RWPE1 (cell line): ENCODE results near the gene CCDC88C.

Source experiments
- CTCF ChIA-PET: fragments of 350-600 bp; sonication (Branson Sonifier 250); formaldehyde crosslinking; extraction: SDS; loops from one replicate; lab custom pipeline; 2021; lab: Yijun Ruan, JAX
- POLR2A ChIA-PET: fragments of 400-600 bp; formaldehyde crosslinking; extraction: SDS; loops from one replicate; lab custom pipeline; 2020; ENCODE audit warnings: antibody characterized with exemption; ENCODE audit not compliant: low non-redundant PET; lab: Yijun Ruan, JAX
- DNase-seq: peaks from one replicate; pipeline ENCODE4 v3.0.0; 2012; ENCODE audit warnings: low spot score
- H3K27ac ChIP-seq: fragments of 450-650 bp; 2 replicates; pipeline ENCODE4 v1.5.1; 2017
- TF ChIP-seq, protein P1 (sequence below): fragments of 450-650 bp; conservative IDR thresholded peaks from 2 replicates; pipeline ENCODE4 v1.5.1; 2017; ENCODE audit warnings: low read depth, mild to moderate bottlenecking

Gene CCDC88C

DNA sequence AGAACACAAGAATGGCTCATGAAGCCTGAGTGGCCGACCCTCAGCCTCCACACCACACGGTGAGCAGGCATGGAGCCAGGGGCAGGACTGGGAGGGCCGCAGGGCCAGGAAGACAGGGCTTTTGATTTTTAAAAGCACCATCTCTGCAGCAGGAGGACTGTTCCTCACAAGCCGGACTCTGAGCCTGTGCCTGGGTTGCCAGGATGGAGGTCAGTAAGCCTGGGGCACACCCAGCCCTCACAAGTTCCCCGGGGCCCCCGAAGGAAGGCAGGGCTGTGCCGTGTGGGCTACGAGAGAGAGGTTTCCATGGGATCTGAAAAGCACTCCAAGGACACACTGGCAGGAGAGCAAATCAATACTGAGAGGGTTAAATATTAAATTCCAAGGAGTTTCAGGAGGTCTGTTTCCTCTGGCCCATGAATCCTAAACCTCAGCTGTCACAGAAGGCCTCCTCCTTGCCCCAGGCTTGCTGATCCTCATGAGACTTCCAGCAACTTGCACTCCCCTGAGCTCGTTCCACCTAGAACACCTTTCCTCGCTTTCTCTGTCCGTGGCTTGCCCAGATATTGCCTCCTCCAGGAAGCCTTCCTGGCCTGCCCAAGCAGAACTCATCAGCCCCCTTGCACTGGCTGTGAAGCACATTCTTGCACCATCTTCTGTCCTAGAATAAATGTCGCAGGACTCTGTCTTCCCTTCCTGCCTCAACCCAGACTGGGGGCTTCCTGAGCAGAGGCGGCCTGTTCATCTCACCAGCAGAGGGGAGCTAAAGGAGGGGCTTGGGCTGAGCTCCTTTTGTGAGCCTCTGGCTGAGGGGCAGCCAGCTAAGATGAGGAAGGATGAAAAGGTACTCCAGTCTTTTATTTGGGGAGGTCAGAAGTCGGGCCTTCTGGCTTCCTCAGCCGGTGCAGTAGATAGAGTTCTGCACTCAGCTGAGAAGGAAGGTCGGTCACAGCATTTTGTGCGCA lies 64.6 kb downstream of the CCDC88C start:
- ChIA-PET POLR2A (no interaction called here), CTCF (interaction anchor here (0.6 kb wide), 1 partner anchor 65 kb away, joined by 3 read pairs; no protein-coding TSS in a partner anchor)
- no peak for DNase-seq
- TF ChIP-seq, protein P1, sequence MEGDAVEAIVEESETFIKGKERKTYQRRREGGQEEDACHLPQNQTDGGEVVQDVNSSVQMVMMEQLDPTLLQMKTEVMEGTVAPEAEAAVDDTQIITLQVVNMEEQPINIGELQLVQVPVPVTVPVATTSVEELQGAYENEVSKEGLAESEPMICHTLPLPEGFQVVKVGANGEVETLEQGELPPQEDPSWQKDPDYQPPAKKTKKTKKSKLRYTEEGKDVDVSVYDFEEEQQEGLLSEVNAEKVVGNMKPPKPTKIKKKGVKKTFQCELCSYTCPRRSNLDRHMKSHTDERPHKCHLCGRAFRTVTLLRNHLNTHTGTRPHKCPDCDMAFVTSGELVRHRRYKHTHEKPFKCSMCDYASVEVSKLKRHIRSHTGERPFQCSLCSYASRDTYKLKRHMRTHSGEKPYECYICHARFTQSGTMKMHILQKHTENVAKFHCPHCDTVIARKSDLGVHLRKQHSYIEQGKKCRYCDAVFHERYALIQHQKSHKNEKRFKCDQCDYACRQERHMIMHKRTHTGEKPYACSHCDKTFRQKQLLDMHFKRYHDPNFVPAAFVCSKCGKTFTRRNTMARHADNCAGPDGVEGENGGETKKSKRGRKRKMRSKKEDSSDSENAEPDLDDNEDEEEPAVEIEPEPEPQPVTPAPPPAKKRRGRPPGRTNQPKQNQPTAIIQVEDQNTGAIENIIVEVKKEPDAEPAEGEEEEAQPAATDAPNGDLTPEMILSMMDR = no peak
- H3K27ac ChIP-seq = peak overlapping the region; percentile 73

DNA sequence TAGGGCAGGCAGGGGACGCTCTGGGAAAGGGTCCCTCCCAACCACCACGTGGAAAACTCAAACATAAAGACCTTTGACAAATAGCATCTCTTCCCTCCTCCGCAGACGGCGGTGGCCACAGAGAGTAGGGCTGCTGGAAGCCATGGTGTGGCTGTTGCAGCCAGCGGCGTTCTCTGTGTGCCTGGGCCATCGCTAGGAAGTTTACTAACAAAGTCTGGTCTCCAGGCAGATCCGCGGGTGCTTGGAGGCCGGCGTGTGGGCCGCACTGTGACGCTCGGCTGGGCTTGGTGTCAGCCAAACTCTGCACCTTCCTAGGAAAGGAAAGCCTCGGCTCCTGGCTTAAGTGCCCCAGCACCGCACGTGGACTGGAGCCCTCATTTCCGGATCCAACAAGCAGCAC lies 65.6 kb downstream of the CCDC88C start:
- DNase-seq = no peak
- TF ChIP-seq, protein P1 = no peak
- ChIA-PET POLR2A (interaction anchor here (0.6 kb wide), 1 partner anchor 150 kb away, joined by 3 read pairs; no protein-coding TSS in a partner anchor), CTCF (no interaction called here)
- peak overlapping the region; percentile 73 for H3K27ac ChIP-seq

DNA sequence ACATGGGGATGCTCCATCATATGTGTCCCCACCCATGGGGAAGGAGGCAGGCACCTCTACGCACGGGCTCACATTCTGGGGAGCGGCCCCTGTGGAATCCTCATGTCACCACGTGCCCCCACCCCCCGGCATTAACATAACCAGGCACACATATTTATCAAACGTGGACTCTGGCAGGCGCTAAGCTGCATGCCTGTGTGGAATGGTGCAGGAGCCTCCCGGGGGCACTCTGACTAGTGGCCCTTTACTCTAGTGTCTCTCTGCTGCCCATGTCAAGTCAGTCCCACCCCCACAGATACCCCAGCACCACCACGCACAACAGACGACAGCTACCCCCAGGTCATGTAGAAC lies 66.1 kb downstream of the CCDC88C start:
- CTCF ChIA-PET = no interaction called here

DNA sequence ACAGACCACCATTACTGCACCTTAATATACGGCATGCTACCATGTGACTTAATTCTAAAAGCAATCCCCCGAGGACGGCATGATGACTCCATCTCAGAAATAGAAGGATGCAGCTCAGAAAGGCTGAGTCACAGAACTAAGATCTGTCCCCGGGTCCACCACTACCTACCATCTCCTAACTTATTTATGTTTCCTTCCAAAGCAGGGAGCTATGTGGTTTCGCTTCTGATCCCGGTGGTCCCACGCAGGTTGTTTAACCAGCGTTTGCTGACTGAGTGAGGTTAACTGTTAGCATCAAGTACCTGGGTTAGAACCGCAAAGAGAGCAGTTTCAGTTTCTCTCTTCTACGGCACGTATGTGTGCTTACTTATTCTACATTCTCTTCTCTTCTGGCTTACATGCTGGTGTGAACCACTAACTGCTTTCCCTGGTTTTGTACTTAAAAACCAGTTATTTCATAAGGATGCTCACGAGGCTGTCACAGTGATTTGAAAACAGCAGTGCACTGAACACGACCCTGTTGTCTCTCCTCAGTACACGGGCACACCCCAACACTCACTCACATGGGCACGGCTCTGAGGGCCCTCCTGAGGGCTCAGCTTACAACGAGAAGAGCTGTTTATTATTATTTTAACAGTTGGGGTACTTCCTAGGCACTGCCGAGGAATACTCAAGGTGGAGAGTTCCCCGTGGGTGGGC lies 66.7 kb downstream of the CCDC88C start:
- no peak for DNase-seq
- H3K27ac ChIP-seq = peak overlapping the region; percentile 73
- POLR2A ChIA-PET = no interaction called here
- CTCF ChIA-PET = no interaction called here
- TF ChIP-seq, protein P1 = no peak

More for the DNA sequence above, 66.1 kb downstream of the CCDC88C start:
- TF ChIP-seq, protein P1 = no peak
- no peak for DNase-seq
- POLR2A ChIA-PET = no interaction called here
- H3K27ac ChIP-seq = peak overlapping the region; percentile 73

DNA sequence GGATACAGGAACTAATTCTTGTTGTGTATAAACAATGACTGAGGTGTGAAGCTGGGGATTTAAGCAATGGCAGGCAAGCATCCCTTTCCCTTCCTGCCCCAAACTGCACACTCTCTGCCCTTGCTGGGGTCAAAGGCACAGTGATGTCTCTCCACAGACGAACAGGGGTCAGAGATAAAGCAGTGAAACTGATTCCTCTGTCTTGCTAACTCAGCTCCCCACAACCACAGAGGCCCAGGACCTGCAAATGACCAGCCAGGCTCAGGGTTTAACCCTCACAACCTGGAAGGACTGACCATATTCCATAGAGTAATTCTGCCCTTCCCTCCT lies 67.2 kb downstream of the CCDC88C start:
- POLR2A ChIA-PET = interaction anchor here (0.6 kb wide), 1 partner anchor 49 kb away, joined by 3 read pairs; no protein-coding TSS in a partner anchor
- DNase-seq = no peak
- peak overlapping the region; percentile 49 for H3K27ac ChIP-seq
- TF ChIP-seq, protein P1 = no peak
- CTCF ChIA-PET = no interaction called here

DNA sequence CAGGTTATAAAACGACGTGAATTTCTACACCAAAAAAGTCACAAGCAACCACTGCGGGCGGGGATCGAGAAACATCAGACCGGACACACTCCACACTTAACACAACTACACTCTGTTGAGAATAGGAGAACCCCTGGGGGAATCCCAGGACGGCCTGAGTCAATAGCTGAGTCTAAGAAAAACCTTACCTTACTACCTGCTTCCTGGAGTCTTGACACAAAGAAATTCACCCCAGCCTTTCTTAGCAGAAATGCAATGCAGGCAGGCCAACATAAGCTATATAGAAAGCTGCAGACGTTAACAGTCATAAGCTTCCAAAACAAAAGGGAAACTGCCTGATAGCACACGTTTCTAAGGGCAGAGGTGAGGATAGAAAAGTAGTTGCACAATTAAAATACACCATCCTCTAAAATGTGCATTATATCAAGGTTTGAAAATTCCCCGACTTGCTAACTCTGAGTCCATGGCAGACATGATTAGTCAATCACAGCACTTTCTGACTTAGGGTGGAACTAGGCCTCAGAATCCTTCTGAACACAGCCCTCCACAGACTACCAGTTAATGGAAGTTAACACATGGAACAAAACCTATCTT lies 68.0 kb downstream of the CCDC88C start:
- ChIA-PET POLR2A (interaction anchor here (0.6 kb wide), 1 partner anchor 50 kb away, joined by 3 read pairs; no protein-coding TSS in a partner anchor), CTCF (no interaction called here)
- DNase-seq = no peak
- H3K27ac ChIP-seq = peak overlapping the region; percentile 46
- TF ChIP-seq, protein P1 = no peak
